ENCODE results near the gene PRKD1.
"Not testable (repeated sequence)": the region's sequence is repeated elsewhere in the genome, so short reads cannot be mapped to it uniquely, and the experiment has no call there.

Gene PRKD1

DNA sequence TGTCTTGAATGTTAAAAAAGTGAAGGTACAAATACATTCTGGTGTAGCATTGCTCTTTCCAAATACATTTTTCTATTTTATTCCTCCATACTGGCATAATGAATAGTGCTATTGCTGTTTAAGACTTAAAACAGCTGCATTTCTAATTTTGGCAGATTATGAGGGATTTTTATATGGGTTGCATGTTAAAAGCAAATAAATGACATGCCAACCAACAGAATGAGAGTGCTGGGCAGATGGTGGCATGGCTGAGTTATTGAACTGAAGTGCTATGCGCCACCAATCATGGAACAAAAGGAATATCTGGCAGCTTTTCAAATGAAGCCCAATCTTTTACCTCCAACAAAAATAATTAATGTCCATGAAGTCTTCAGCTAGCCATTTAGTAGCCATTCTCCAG, 215.0 kb downstream of the PRKD1 start:
- DNase-seq (ENCODE audit: extremely low spot score): no peak
- TF ChIP-seq ELF4 (IDR thresholded peaks at IDR 0.05) (no peak), SP1 (IDR thresholded peaks at IDR 0.05) (no peak), ARNT (IDR thresholded peaks at IDR 0.05) (no peak), BHLHE40 (IDR thresholded peaks at IDR 0.05; ENCODE audit: borderline replicate concordance) (no peak)
- CTCF ChIA-PET: no interaction called here
- POLR2A ChIA-PET: no interaction called here

DNA sequence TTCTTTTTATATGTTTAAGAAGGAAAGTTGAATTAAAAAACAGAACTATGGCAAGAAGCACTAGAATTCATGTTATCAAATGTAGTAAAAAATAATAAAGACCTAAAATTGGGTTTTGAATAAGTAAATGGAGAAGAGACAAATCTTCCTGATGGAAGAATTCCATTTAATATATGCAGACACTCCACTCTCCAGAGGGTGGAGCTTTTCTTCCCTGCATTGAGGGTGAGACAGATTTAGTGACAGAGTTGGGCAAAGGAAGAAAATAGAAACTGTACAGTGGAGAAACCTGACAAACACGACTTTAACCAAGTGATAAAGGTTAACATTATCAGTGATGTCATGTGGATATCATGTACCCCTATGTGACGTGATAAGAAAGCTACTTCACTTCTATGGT, 217.6 kb downstream of the PRKD1 start:
- TF ChIP-seq NFRKB (IDR thresholded peaks at IDR 0.05) (no peak), L3MBTL2 (conservative IDR thresholded peaks at IDR 0.05) (no peak), TARDBP (IDR thresholded peaks at IDR 0.05) (no peak), FOXK2 (IDR thresholded peaks at IDR 0.05) (no peak), SUZ12 (IDR thresholded peaks at IDR 0.05) (no peak), FOXA1 (IDR thresholded peaks at IDR 0.05) (no peak), FOXM1 (IDR thresholded peaks at IDR 0.05; ENCODE audit: borderline replicate concordance) (no peak), CTBP1 (IDR thresholded peaks at IDR 0.05; ENCODE audit: borderline replicate concordance) (no peak), ZNF384 (IDR thresholded peaks at IDR 0.05) (no peak), HDGF (IDR thresholded peaks at IDR 0.05; ENCODE audit: borderline replicate concordance) (no peak), PKNOX1 (IDR thresholded peaks at IDR 0.05) (no peak), ARNT (IDR thresholded peaks at IDR 0.05) (no peak), LEF1 (IDR thresholded peaks at IDR 0.05; ENCODE audit: borderline replicate concordance) (no peak), SP1 (IDR thresholded peaks at IDR 0.05) (no peak)
- DNase-seq (ENCODE audit: extremely low spot score): no peak
- POLR2A ChIA-PET: no interaction called here
- CTCF ChIA-PET: no interaction called here

GRCh38 chr14:29709490-29709889, 218.2 kb downstream of the PRKD1 start:
- TF ChIP-seq SUZ12 (IDR thresholded peaks at IDR 0.05) (no peak), HDGF (IDR thresholded peaks at IDR 0.05; ENCODE audit: borderline replicate concordance) (no peak), CTBP1 (IDR thresholded peaks at IDR 0.05; ENCODE audit: borderline replicate concordance) (no peak), ELF4 (IDR thresholded peaks at IDR 0.05) (no peak), PKNOX1 (IDR thresholded peaks at IDR 0.05) (no peak), FOXK2 (IDR thresholded peaks at IDR 0.05) (no peak), FOXM1 (IDR thresholded peaks at IDR 0.05; ENCODE audit: borderline replicate concordance) (no peak), SP1 (IDR thresholded peaks at IDR 0.05) (no peak), NFRKB (IDR thresholded peaks at IDR 0.05) (no peak), ARNT (IDR thresholded peaks at IDR 0.05) (no peak), FOXA1 (IDR thresholded peaks at IDR 0.05) (no peak), BHLHE40 (IDR thresholded peaks at IDR 0.05; ENCODE audit: borderline replicate concordance) (no peak), ZNF384 (IDR thresholded peaks at IDR 0.05) (no peak), LEF1 (IDR thresholded peaks at IDR 0.05; ENCODE audit: borderline replicate concordance) (no peak), L3MBTL2 (conservative IDR thresholded peaks at IDR 0.05) (no peak), TARDBP (IDR thresholded peaks at IDR 0.05) (no peak)
- DNase-seq (ENCODE audit: extremely low spot score): no peak
- ChIA-PET CTCF (no interaction called here), POLR2A (no interaction called here)

DNA sequence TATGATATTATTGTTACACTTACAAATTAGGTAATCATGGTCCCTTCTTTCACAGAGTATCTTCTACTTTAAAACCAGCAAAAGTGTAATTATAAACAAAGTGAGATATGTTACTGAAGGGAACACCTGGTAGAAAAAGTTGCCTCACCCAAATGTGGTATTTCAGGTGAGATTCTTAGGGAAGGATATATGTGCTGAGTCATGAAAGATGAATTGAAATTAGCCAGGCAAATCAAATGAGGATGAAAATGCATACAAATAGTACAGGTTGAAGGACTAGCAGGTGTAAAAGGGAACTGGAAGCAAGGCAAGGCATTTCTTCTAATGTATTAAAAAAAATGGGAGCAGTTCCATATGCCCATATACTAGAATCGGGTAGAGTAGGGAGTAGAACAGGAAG, 220.9 kb downstream of the PRKD1 start:
- ChIA-PET CTCF (no interaction called here), POLR2A (no interaction called here)
- TF ChIP-seq FOXM1 (IDR thresholded peaks at IDR 0.05; ENCODE audit: borderline replicate concordance) (no peak), NFRKB (IDR thresholded peaks at IDR 0.05) (no peak), ARNT (IDR thresholded peaks at IDR 0.05) (no peak)
- DNase-seq (ENCODE audit: extremely low spot score): no peak

DNA sequence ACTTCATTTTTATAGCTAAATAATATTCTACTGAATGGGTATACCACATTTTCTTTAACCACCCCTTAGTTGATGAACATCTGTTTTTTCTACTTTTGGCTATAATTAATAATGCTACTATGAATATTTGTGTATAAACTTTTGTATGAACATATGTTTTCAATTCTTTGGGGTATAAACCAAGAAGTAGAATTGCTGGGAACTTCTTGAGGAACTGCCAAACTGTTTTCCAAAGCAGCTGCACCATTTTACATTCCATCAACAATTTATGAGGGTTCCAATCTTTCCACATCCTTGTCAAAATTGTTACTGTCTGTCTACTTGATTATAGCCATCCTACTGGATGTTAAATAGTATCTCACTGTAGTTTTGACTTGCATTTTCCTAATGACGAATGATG, 221.8 kb downstream of the PRKD1 start:
- POLR2A ChIA-PET: no interaction called here
- CTCF ChIA-PET: no interaction called here
- TF ChIP-seq ZNF384 (IDR thresholded peaks at IDR 0.05) (no peak), FOXM1 (IDR thresholded peaks at IDR 0.05; ENCODE audit: borderline replicate concordance) (no peak), HDGF (IDR thresholded peaks at IDR 0.05; ENCODE audit: borderline replicate concordance) (no peak), TARDBP (IDR thresholded peaks at IDR 0.05) (no peak), FOXA1 (IDR thresholded peaks at IDR 0.05) (no peak), ARNT (IDR thresholded peaks at IDR 0.05) (no peak), L3MBTL2 (conservative IDR thresholded peaks at IDR 0.05) (no peak), FOXK2 (IDR thresholded peaks at IDR 0.05) (no peak), NFRKB (IDR thresholded peaks at IDR 0.05) (no peak)
- no peak for DNase-seq (ENCODE audit: extremely low spot score)

GRCh38 chr14:29689597-29689996, 238.1 kb downstream of the PRKD1 start:
- DNase-seq (ENCODE audit: extremely low spot score); CTCF ChIA-PET; POLR2A ChIA-PET: not testable (repeated sequence)

- POLR2A ChIA-PET: no interaction called here
- DNase-seq (ENCODE audit: extremely low spot score): no peak
- CTCF ChIA-PET: no interaction called here
- TF ChIP-seq SP1 (IDR thresholded peaks at IDR 0.05) (no peak), ELF4 (IDR thresholded peaks at IDR 0.05) (no peak), ARNT (IDR thresholded peaks at IDR 0.05) (no peak), SUZ12 (IDR thresholded peaks at IDR 0.05) (no peak), PKNOX1 (IDR thresholded peaks at IDR 0.05) (no peak), HDGF (IDR thresholded peaks at IDR 0.05; ENCODE audit: borderline replicate concordance) (no peak), TARDBP (IDR thresholded peaks at IDR 0.05) (no peak), FOXM1 (IDR thresholded peaks at IDR 0.05; ENCODE audit: borderline replicate concordance) (no peak), BHLHE40 (IDR thresholded peaks at IDR 0.05; ENCODE audit: borderline replicate concordance) (no peak), LEF1 (IDR thresholded peaks at IDR 0.05; ENCODE audit: borderline replicate concordance) (no peak), FOXK2 (IDR thresholded peaks at IDR 0.05) (no peak), CTBP1 (IDR thresholded peaks at IDR 0.05; ENCODE audit: borderline replicate concordance) (no peak), FOXA1 (IDR thresholded peaks at IDR 0.05) (no peak), NFRKB (IDR thresholded peaks at IDR 0.05) (no peak)
These were observed 239.8 kb downstream of the PRKD1 start for GRCh38 chr14:29687866-29688265.

All from HEK293T (cell line).